Endothelial cell of umbilical vein (primary cell): ENCODE data around the gene UGGT2. TPM values are rescaled to one million over a fixed set of nuclear protein-coding genes. Genes with fewer than 3 reads are reported as not detected.

ENCODE experiments used
- BruUV-seq: library from RNA; stranded (reverse); fragments of 400-500 nt; replicated peaks from 2 replicates; lab custom pipeline; 2021; lab: Mats Ljungman, UMichigan
- CTCF ChIA-PET: fragments of 300-600, 350-600 bp; sonication (Branson Sonifier 250); formaldehyde crosslinking; loops from one replicate; lab custom pipeline; 2021; ENCODE audit warnings: antibody characterized with exemption, inconsistent platforms; lab: Charles Lee
- POLR2A ChIA-PET: fragments of 300-600, 350-600 bp; sonication (Branson Sonifier 250); formaldehyde crosslinking; loops from one replicate; lab custom pipeline; 2021; ENCODE audit warnings: antibody characterized with exemption, inconsistent platforms; lab: Charles Lee
- DNase-seq: peaks from one replicate; pipeline ENCODE4 v3.0.0-alpha.2; 2011; ENCODE audit warnings: low read depth, low spot score
- FAIRE-seq: peaks from 2 replicates; lab custom pipeline; 2011; peaks lifted over from hg19 to GRCh38; lab: Jason Lieb, UNC
- H2AFZ ChIP-seq: 2 replicates; pipeline ENCODE4 v1.6.0; 2012; ENCODE audit warnings: low read depth, low read length, control low read depth, inconsistent platforms
- H3K27ac ChIP-seq: 2 replicates; pipeline ENCODE4 v1.5.1; 2011; ENCODE audit warnings: low read depth, mild to moderate bottlenecking, control low read depth, low read length, moderate library complexity; ENCODE audit not compliant: insufficient read depth
- H3K27me3 ChIP-seq, 2 experiments: 2 replicates each; pipeline versions ENCODE4 v1.6.0 to v1.6.1; 2011; ENCODE audit warnings: low read length in 2 of 2, mixed read lengths in 1 of 2; ENCODE audit not compliant: control insufficient read depth in 2 of 2, insufficient read depth in 2 of 2
- H3K36me3 ChIP-seq, 2 experiments: 2 replicates in 1 of 2; 3 replicates in 1 of 2; pipeline ENCODE4 v1.5.1; 2011; ENCODE audit warnings: low read length in 2 of 2, mild to moderate bottlenecking in 1 of 2, moderate library complexity in 1 of 2; ENCODE audit not compliant: control insufficient read depth in 2 of 2, insufficient read depth in 2 of 2; ENCODE audit errors: extremely low read depth in 1 of 2
- H3K4me1 ChIP-seq: 3 replicates; pipeline ENCODE4 v1.5.1; 2011; ENCODE audit warnings: mild to moderate bottlenecking, low read length; ENCODE audit not compliant: control insufficient read depth, insufficient read depth; ENCODE audit errors: extremely low read depth
- H3K4me2 ChIP-seq: 2 replicates; pipeline ENCODE4 v1.6.1; 2011; ENCODE audit warnings: low read length, control low read depth, mixed read lengths; ENCODE audit not compliant: insufficient read depth
- H3K4me3 ChIP-seq, 3 experiments: fragments of 200-600 bp in 1 of 3; sonication (generic), shearing (Covaris generic) in 1 of 3; replicated peaks in 1 of 3; 2 replicates each; pipeline ENCODE4 v1.5.1; 2011 to 2016; ENCODE audit warnings: control low read depth in 3 of 3, low read length in 3 of 3, mild to moderate bottlenecking in 2 of 3, inconsistent platforms in 1 of 3, low read depth in 1 of 3, moderate library complexity in 1 of 3; ENCODE audit not compliant: insufficient read depth in 1 of 3
- H3K79me2 ChIP-seq: 2 replicates; pipeline ENCODE4 v1.6.0; 2012; ENCODE audit warnings: low read length, inconsistent platforms; ENCODE audit not compliant: control insufficient read depth, insufficient read depth
- H3K9ac ChIP-seq: replicated peaks from 2 replicates; pipeline ENCODE3; 2011; ENCODE audit warnings: low read length, control low read depth; ENCODE audit not compliant: insufficient read depth; ENCODE audit errors: extremely low read depth
- H3K9me1 ChIP-seq: replicated peaks from 3 replicates; pipeline ENCODE4 v1.6.0; 2011; ENCODE audit warnings: mild to moderate bottlenecking, low read length; ENCODE audit not compliant: control insufficient read depth, insufficient read depth; ENCODE audit errors: extremely low read depth
- H3K9me3 ChIP-seq: replicated peaks from 2 replicates; pipeline ENCODE4 v1.5.1; 2012; ENCODE audit warnings: low read length, inconsistent platforms; ENCODE audit not compliant: control insufficient read depth, insufficient read depth
- H4K20me1 ChIP-seq: replicated peaks from 2 replicates; pipeline ENCODE3; 2011; ENCODE audit warnings: mild to moderate bottlenecking, low read length; ENCODE audit not compliant: control insufficient read depth, insufficient read depth; ENCODE audit errors: extremely low read depth
- CTCF ChIP-seq, 2 donors: IDR thresholded peaks; 1 replicate in 1 of 2; 2 replicates in 1 of 2; pipeline ENCODE4 v1.5.1; 2011; ENCODE audit warnings: low read length in 2 of 2, mild to moderate bottlenecking in 2 of 2, moderate library complexity in 2 of 2, control low read depth in 1 of 2, inconsistent platforms in 1 of 2, low read depth in 1 of 2; ENCODE audit not compliant: insufficient read depth in 1 of 2; ENCODE audit errors: extremely low read depth in 1 of 2
- EZH2 ChIP-seq: IDR thresholded peaks from 2 replicates; pipeline ENCODE4 v1.6.1; 2012; ENCODE audit warnings: borderline replicate concordance, low read depth, mild to moderate bottlenecking, moderate library complexity, low read length, inconsistent platforms; ENCODE audit not compliant: severe bottlenecking
- FOS ChIP-seq: IDR thresholded peaks from 2 replicates; pipeline ENCODE4 v1.6.1; 2011; ENCODE audit warnings: mild to moderate bottlenecking, low read length, moderate library complexity, borderline replicate concordance; ENCODE audit not compliant: insufficient read depth
- GATA2 ChIP-seq: IDR thresholded peaks from 2 replicates; pipeline ENCODE4 v1.7.0; 2011; ENCODE audit warnings: low read depth, mild to moderate bottlenecking, moderate library complexity, mixed read lengths, low read length; ENCODE audit not compliant: insufficient read length, insufficient read depth
- JUN ChIP-seq: IDR thresholded peaks from 2 replicates; pipeline ENCODE4 v1.6.1; 2011; ENCODE audit warnings: borderline replicate concordance, low read depth; ENCODE audit not compliant: insufficient read length, insufficient read depth
- MAX ChIP-seq: IDR thresholded peaks from 2 replicates; pipeline ENCODE4 v1.6.1; 2011; ENCODE audit not compliant: insufficient read depth, insufficient read length
- MYC ChIP-seq: IDR thresholded peaks from one replicate; pipeline ENCODE4 v1.6.1; 2011; ENCODE audit warnings: mild to moderate bottlenecking, low read depth, low read length
- POLR2A ChIP-seq: IDR thresholded peaks from 2 replicates; pipeline ENCODE4 v1.6.1; 2012; ENCODE audit warnings: low read depth, mild to moderate bottlenecking, control low read depth, low read length
- POLR2AphosphoS5 ChIP-seq: IDR thresholded peaks from 2 replicates; pipeline ENCODE4 v1.6.1; 2012; ENCODE audit warnings: low read depth, mild to moderate bottlenecking, control low read depth, low read length, moderate library complexity; ENCODE audit not compliant: insufficient read depth
- dilution Hi-C: fragments of 300-500 bp; cut with MboI; formaldehyde crosslinking; loops from one replicate; pipeline ENCODE4 v1.15.0; 2019; ENCODE audit warnings: low sequenced_read_pairs; ENCODE audit not compliant: extremely low pct_ligation_motif_present
- intact Hi-C: fragments of 100-400 bp; cut with micrococcal nuclease; formaldehyde crosslinking; loops from one replicate; pipeline ENCODE4 v1.10.0; 2022
- polyA plus RNA-seq, 4 experiments: library from polyadenylated mRNA; depleted of rRNA in 3 of 4; stranded (reverse) in 3 of 4; unstranded in 1 of 4; fragments of >200 nt; gene quantifications; 2 replicates each; pipeline versions ENCODE4 v1.2.1 to v1.2.3, GENCODE V29; 2011 to 2012; ENCODE audit warnings: missing spikeins in 1 of 4
- total RNA-seq: library from RNA; stranded (reverse); gene quantifications from 2 replicates; pipeline ENCODE4 v1.2.3, GENCODE V29; 2021

The UGGT2 gene
- total and polyA plus RNA-seq, 2 donors (not counting 3 experiments of a cell fraction or from before 2014, with no cell fraction given) = 4.6 to 25.1 TPM

- Histone ChIP-seq H3K4me2 (no peak overlapping the region), H3K9ac (no peak overlapping the region), H3K9me3 (no peaks in the 10 kb centered on the region), H2AFZ (no peak overlapping the region), H3K9me1 (no peaks in the 10 kb centered on the region), H3K79me2 (no peaks in the 10 kb centered on the region), H3K4me1 (no peaks in the 10 kb centered on the region), H4K20me1 (no peaks in the 10 kb centered on the region), H3K27ac (no peak overlapping the region), H3K4me3 (no peak overlapping the region), H3K36me3 (no peaks in the 10 kb centered on the region), H3K27me3 (no peaks in the 10 kb centered on the region)
- TF ChIP-seq EZH2 (no peak), POLR2A (no peak), GATA2 (no peak), POLR2AphosphoS5 (no peak), MAX (no peak)
- no peak for FAIRE-seq
- ChIA-PET POLR2A (no interaction called here), CTCF (interaction anchor here (1.0 to 2.0 kb wide), 3 partner anchors 12 to 43 kb away, joined by 3 to 7 read pairs (median 3); no protein-coding TSS in a partner anchor)
- BruUV-seq = no TSS peak
- dilution Hi-C loops (no loop called here), intact Hi-C loops (no loop called here)
- no peak for DNase-seq
Observed at GRCh38 chr13:95902741-95903140, 150.5 kb downstream of the UGGT2 start.

- no peak overlapping the region for H3K9ac ChIP-seq
- dilution Hi-C loops = no loop called here
- BruUV-seq = no TSS peak
- intact Hi-C loops = no loop called here
- no peak overlapping the region for H2AFZ ChIP-seq
- H3K9me3 ChIP-seq = no peaks in the 10 kb centered on the region
- FAIRE-seq (no peak), DNase-seq (no peak)
- no peak overlapping the region for H3K4me3 ChIP-seq
- peaks cover 8% of the 10 kb centered on the region for H3K4me1 ChIP-seq
- H3K36me3 ChIP-seq = no peaks in the 10 kb centered on the region
- no peaks in the 10 kb centered on the region for H3K79me2 ChIP-seq
- H3K9me1 ChIP-seq = no peaks in the 10 kb centered on the region
- no peaks in the 10 kb centered on the region for H4K20me1 ChIP-seq
- no peak overlapping the region for H3K4me2 ChIP-seq
- no peak overlapping the region for H3K27ac ChIP-seq
- no peak for TF ChIP-seq CTCF (IDR thresholded peaks at IDR 0.05; ENCODE audit: extremely low read depth in 1 of 2, insufficient read depth in 1 of 2, low read depth in 1 of 2, low read length in 2 of 2)
- no peak for TF ChIP-seq FOS
- no peak for TF ChIP-seq MYC
- TF ChIP-seq POLR2A = no peak
- no peak for TF ChIP-seq GATA2
- TF ChIP-seq EZH2 = no peak
- no peak for TF ChIP-seq MAX
- no peak for TF ChIP-seq POLR2AphosphoS5
- no peak for TF ChIP-seq JUN
- no peaks in the 10 kb centered on the region for H3K27me3 ChIP-seq
- ChIA-PET POLR2A (no interaction called here), CTCF (interaction anchor here (1.4 kb wide), 1 partner anchor 64 kb away, joined by 4 read pairs; no protein-coding TSS in a partner anchor)
Observed at GRCh38 chr13:95898256-95898655, 154.9 kb downstream of the UGGT2 start.
